Measurements from ENCODE around the gene CCDC137. TPM values are rescaled to one million over a fixed set of nuclear protein-coding genes. Genes with fewer than 3 reads are reported as not detected.

CCDC137 gene
- total and polyA plus RNA-seq, 2 donors (not counting 1 experiment from before 2014, with no cell fraction given), result 6.9 to 9.8 TPM

GRCh38 chr17:81650951-81651350, 15.6 kb upstream of the CCDC137 start:
- no peaks in the 10 kb centered on the region for H3K36me3 ChIP-seq (ENCODE audit: control insufficient read depth, insufficient read depth, low read length)
- H3K4me1 ChIP-seq (ENCODE audit: control insufficient read depth, extremely low read depth, insufficient read depth, low read length), result peaks cover 5% of the 10 kb centered on the region
- no peaks in the 10 kb centered on the region for H3K9me3 ChIP-seq (ENCODE audit: control insufficient read depth, insufficient read depth, low read depth, low read length)
- H3K4me2 ChIP-seq (ENCODE audit: extremely low read depth, insufficient read depth, low read length), result no peak overlapping the region
- TF ChIP-seq, protein P1, sequence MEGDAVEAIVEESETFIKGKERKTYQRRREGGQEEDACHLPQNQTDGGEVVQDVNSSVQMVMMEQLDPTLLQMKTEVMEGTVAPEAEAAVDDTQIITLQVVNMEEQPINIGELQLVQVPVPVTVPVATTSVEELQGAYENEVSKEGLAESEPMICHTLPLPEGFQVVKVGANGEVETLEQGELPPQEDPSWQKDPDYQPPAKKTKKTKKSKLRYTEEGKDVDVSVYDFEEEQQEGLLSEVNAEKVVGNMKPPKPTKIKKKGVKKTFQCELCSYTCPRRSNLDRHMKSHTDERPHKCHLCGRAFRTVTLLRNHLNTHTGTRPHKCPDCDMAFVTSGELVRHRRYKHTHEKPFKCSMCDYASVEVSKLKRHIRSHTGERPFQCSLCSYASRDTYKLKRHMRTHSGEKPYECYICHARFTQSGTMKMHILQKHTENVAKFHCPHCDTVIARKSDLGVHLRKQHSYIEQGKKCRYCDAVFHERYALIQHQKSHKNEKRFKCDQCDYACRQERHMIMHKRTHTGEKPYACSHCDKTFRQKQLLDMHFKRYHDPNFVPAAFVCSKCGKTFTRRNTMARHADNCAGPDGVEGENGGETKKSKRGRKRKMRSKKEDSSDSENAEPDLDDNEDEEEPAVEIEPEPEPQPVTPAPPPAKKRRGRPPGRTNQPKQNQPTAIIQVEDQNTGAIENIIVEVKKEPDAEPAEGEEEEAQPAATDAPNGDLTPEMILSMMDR (conservative IDR thresholded peaks at IDR 0.05 in 1 of 2, IDR thresholded peaks at IDR 0.05 in 1 of 2; ENCODE audit: low read depth in 1 of 2, low read length in 2 of 2), result no peak
- TF ChIP-seq EZH2 (IDR thresholded peaks at IDR 0.05; ENCODE audit: low read length, missing control alignments), result no peak
- H3K9ac ChIP-seq (ENCODE audit: insufficient read depth, low read length), result no peak overlapping the region
- H3K79me2 ChIP-seq (ENCODE audit: control insufficient read depth, insufficient read depth, low read length), result no peaks in the 10 kb centered on the region
- H4K20me1 ChIP-seq (ENCODE audit: control insufficient read depth, extremely low read depth, insufficient read depth, low read length), result no peaks in the 10 kb centered on the region
- no peak for DNase-seq (ENCODE audit: low read depth in 2 of 2)
- H3K27ac ChIP-seq (ENCODE audit: insufficient read depth, low read length), result no peak overlapping the region
- peaks cover 22% of the 10 kb centered on the region for H3K27me3 ChIP-seq (ENCODE audit: control insufficient read depth, insufficient read depth, low read length)
- H2AFZ ChIP-seq (ENCODE audit: low read length), result no peak overlapping the region
- no peak overlapping the region for H3K4me3 ChIP-seq (replicated peaks in 1 of 4; ENCODE audit: control extremely low read depth in 1 of 4, insufficient read depth in 1 of 4, low read depth in 3 of 4, low read length in 4 of 4)

GRCh38 chr17:81651692-81652091, 14.8 kb upstream of the CCDC137 start:
- no peak overlapping the region for H3K4me3 ChIP-seq (replicated peaks in 1 of 4; ENCODE audit: control extremely low read depth in 1 of 4, insufficient read depth in 1 of 4, low read depth in 3 of 4, low read length in 4 of 4)
- H3K4me1 ChIP-seq (ENCODE audit: control insufficient read depth, extremely low read depth, insufficient read depth, low read length), result peaks cover 5% of the 10 kb centered on the region
- no peaks in the 10 kb centered on the region for H3K79me2 ChIP-seq (ENCODE audit: control insufficient read depth, insufficient read depth, low read length)
- no peak overlapping the region for H3K27ac ChIP-seq (ENCODE audit: insufficient read depth, low read length)
- no peak overlapping the region for H3K9ac ChIP-seq (ENCODE audit: insufficient read depth, low read length)
- H4K20me1 ChIP-seq (ENCODE audit: control insufficient read depth, extremely low read depth, insufficient read depth, low read length), result no peaks in the 10 kb centered on the region
- no peak overlapping the region for H3K4me2 ChIP-seq (ENCODE audit: extremely low read depth, insufficient read depth, low read length)
- no peaks in the 10 kb centered on the region for H3K36me3 ChIP-seq (ENCODE audit: control insufficient read depth, insufficient read depth, low read length)
- no peaks in the 10 kb centered on the region for H3K9me3 ChIP-seq (ENCODE audit: control insufficient read depth, insufficient read depth, low read depth, low read length)
- peak; percentile 86 to 87 for DNase-seq (ENCODE audit: low read depth in 2 of 2)
- no peak overlapping the region for H2AFZ ChIP-seq (ENCODE audit: low read length)
- no peak for TF ChIP-seq EZH2 (IDR thresholded peaks at IDR 0.05; ENCODE audit: low read length, missing control alignments)
- TF ChIP-seq, protein P1 (conservative IDR thresholded peaks at IDR 0.05 in 1 of 2, IDR thresholded peaks at IDR 0.05 in 1 of 2; ENCODE audit: low read depth in 1 of 2, low read length in 2 of 2), result no peak
- peaks cover 21% of the 10 kb centered on the region for H3K27me3 ChIP-seq (ENCODE audit: control insufficient read depth, insufficient read depth, low read length)

- H3K79me2 ChIP-seq (ENCODE audit: control insufficient read depth, insufficient read depth, low read length), result no peaks in the 10 kb centered on the region
- no peaks in the 10 kb centered on the region for H3K36me3 ChIP-seq (ENCODE audit: control insufficient read depth, insufficient read depth, low read length)
- DNase-seq (ENCODE audit: low read depth in 2 of 2), result no peak
- H2AFZ ChIP-seq (ENCODE audit: low read length), result no peak overlapping the region
- H3K9ac ChIP-seq (ENCODE audit: insufficient read depth, low read length), result no peak overlapping the region
- no peaks in the 10 kb centered on the region for H4K20me1 ChIP-seq (ENCODE audit: control insufficient read depth, extremely low read depth, insufficient read depth, low read length)
- no peak overlapping the region for H3K27ac ChIP-seq (ENCODE audit: insufficient read depth, low read length)
- TF ChIP-seq EZH2 (IDR thresholded peaks at IDR 0.05; ENCODE audit: low read length, missing control alignments), result no peak
- TF ChIP-seq, protein P1 (conservative IDR thresholded peaks at IDR 0.05 in 1 of 2, IDR thresholded peaks at IDR 0.05 in 1 of 2; ENCODE audit: low read depth in 1 of 2, low read length in 2 of 2), result no peak
- H3K4me1 ChIP-seq (ENCODE audit: control insufficient read depth, extremely low read depth, insufficient read depth, low read length), result peaks cover 5% of the 10 kb centered on the region
- no peak overlapping the region for H3K4me2 ChIP-seq (ENCODE audit: extremely low read depth, insufficient read depth, low read length)
- H3K27me3 ChIP-seq (ENCODE audit: control insufficient read depth, insufficient read depth, low read length), result peaks cover 8% of the 10 kb centered on the region
- H3K9me3 ChIP-seq (ENCODE audit: control insufficient read depth, insufficient read depth, low read depth, low read length), result no peaks in the 10 kb centered on the region
- H3K4me3 ChIP-seq (replicated peaks in 1 of 4; ENCODE audit: control extremely low read depth in 1 of 4, insufficient read depth in 1 of 4, low read depth in 3 of 4, low read length in 4 of 4), result no peak overlapping the region
Measured at GRCh38 chr17:81652906-81653771, 13.4 kb upstream of the CCDC137 start.
